ENCODE results near the gene KRTAP10-5.

- TF ChIP-seq AFF4 (CRISPR knock-in tag; IDR thresholded peaks at IDR 0.05; ENCODE audit: borderline replicate concordance), result no peak
- no peak for TF ChIP-seq ZNF232 (CRISPR knock-in tag; IDR thresholded peaks at IDR 0.05)
- TF ChIP-seq CTCF (IDR thresholded peaks at IDR 0.05), result no peak
- no peak for TF ChIP-seq MYBL2 (CRISPR knock-in tag; IDR thresholded peaks at IDR 0.05)
- TF ChIP-seq ATF2 (CRISPR knock-in tag; IDR thresholded peaks at IDR 0.05; ENCODE audit: borderline replicate concordance, low read depth), result no peak
- no peak for TF ChIP-seq STAT6 (CRISPR knock-in tag; conservative IDR thresholded peaks at IDR 0.05; ENCODE audit: low read depth)
- no peak for TF ChIP-seq NFYB (CRISPR knock-in tag; conservative IDR thresholded peaks at IDR 0.05; ENCODE audit: low read depth)
- TF ChIP-seq SP1 (CRISPR knock-in tag; conservative IDR thresholded peaks at IDR 0.05), result no peak
- TF ChIP-seq ETV6 (CRISPR knock-in tag; IDR thresholded peaks at IDR 0.05), result no peak
- no peak for TF ChIP-seq FOXP1 (CRISPR knock-in tag; IDR thresholded peaks at IDR 0.05; ENCODE audit: borderline replicate concordance)
- no peak for TF ChIP-seq NR3C1 (CRISPR knock-in tag; conservative IDR thresholded peaks at IDR 0.05; ENCODE audit: low read depth)
- TF ChIP-seq ZNF138 (CRISPR knock-in tag; conservative IDR thresholded peaks at IDR 0.05), result no peak
- no peak for TF ChIP-seq ZBTB21 (CRISPR knock-in tag; IDR thresholded peaks at IDR 0.05; ENCODE audit: borderline replicate concordance)
- no peak for TF ChIP-seq CDX4 (CRISPR knock-in tag; IDR thresholded peaks at IDR 0.05; ENCODE audit: borderline replicate concordance)
Observed at GRCh38 chr21:44530903-44531605, 49.4 kb downstream of the KRTAP10-5 start.
